HEK293T (cell line): ENCODE measurements around the gene GPATCH3.
"Not testable (repeated sequence)": the region's sequence is repeated elsewhere in the genome, so short reads cannot be mapped to it uniquely, and the experiment has no call there.

Experiments used
- CTCF ChIA-PET: fragments of 350-600 bp; formaldehyde crosslinking; extraction: SDS; loops from one replicate; lab custom pipeline; 2021; ENCODE audit warnings: antibody characterized with exemption, inconsistent platforms; lab: Yijun Ruan, JAX
- POLR2A ChIA-PET: fragments of 350-600 bp; formaldehyde crosslinking; extraction: SDS; loops from one replicate; lab custom pipeline; 2020; ENCODE audit warnings: antibody characterized with exemption, inconsistent platforms; lab: Yijun Ruan, JAX
- DNase-seq: peaks from one replicate; pipeline ENCODE4 v3.0.0; 2012; ENCODE audit warnings: mixed read lengths; ENCODE audit errors: extremely low spot score
- ARNT ChIP-seq: fragments of 450-650 bp; IDR thresholded peaks from 2 replicates; pipeline ENCODE4 v1.6.1; 2017; ENCODE audit warnings: mild to moderate bottlenecking
- CTBP1 ChIP-seq: fragments of 450-650 bp; IDR thresholded peaks from 2 replicates; pipeline ENCODE4 v1.6.1; 2016; ENCODE audit warnings: borderline replicate concordance
- ELF4 ChIP-seq: fragments of 450-650 bp; IDR thresholded peaks from 2 replicates; pipeline ENCODE4 v1.6.1; 2017; ENCODE audit warnings: antibody characterized with exemption
- FOXA1 ChIP-seq: fragments of 450-650 bp; IDR thresholded peaks from 2 replicates; pipeline ENCODE4 v1.6.1; 2016; ENCODE audit warnings: mild to moderate bottlenecking
- FOXK2 ChIP-seq: fragments of 450-650 bp; IDR thresholded peaks from 2 replicates; pipeline ENCODE4 v1.6.1; 2016; ENCODE audit warnings: mild to moderate bottlenecking
- FOXM1 ChIP-seq: fragments of 450-650 bp; IDR thresholded peaks from 2 replicates; pipeline ENCODE4 v1.6.1; 2017; ENCODE audit warnings: mild to moderate bottlenecking, borderline replicate concordance
- HDGF ChIP-seq: fragments of 450-650 bp; IDR thresholded peaks from 2 replicates; pipeline ENCODE4 v1.6.1; 2017; ENCODE audit warnings: antibody characterized with exemption, borderline replicate concordance
- L3MBTL2 ChIP-seq: fragments of 450-650 bp; conservative IDR thresholded peaks from 2 replicates; pipeline ENCODE4 v1.6.1; 2016; ENCODE audit warnings: mild to moderate bottlenecking
- LEF1 ChIP-seq: fragments of 450-650 bp; IDR thresholded peaks from 2 replicates; pipeline ENCODE4 v1.6.1; 2017; ENCODE audit warnings: mild to moderate bottlenecking, borderline replicate concordance
- NFRKB ChIP-seq: fragments of 450-650 bp; IDR thresholded peaks from 2 replicates; pipeline ENCODE4 v1.6.1; 2016; ENCODE audit warnings: mild to moderate bottlenecking, moderate library complexity
- PKNOX1 ChIP-seq: fragments of 450-650 bp; IDR thresholded peaks from 2 replicates; pipeline ENCODE4 v1.6.1; 2016
- SP1 ChIP-seq: fragments of 450-650 bp; IDR thresholded peaks from 2 replicates; pipeline ENCODE4 v1.6.1; 2017
- SUZ12 ChIP-seq: fragments of 450-650 bp; IDR thresholded peaks from 2 replicates; pipeline ENCODE4 v1.6.1; 2016; ENCODE audit warnings: mild to moderate bottlenecking
- TARDBP ChIP-seq: fragments of 450-650 bp; IDR thresholded peaks from 2 replicates; pipeline ENCODE4 v1.6.1; 2016
- ZNF384 ChIP-seq: fragments of 450-650 bp; IDR thresholded peaks from 2 replicates; pipeline ENCODE4 v1.6.1; 2016

GPATCH3 gene

GRCh38 chr1:26889551-26890466, 10.5 kb downstream of the GPATCH3 start, which contains the start of gene GPN2:
GPN2 (minus strand) TSS chr1:26890283; CDS start chr1:26890096, 187 bp downstream.
- ChIA-PET POLR2A (interaction anchor here (0.6 to 6.0 kb wide), 29 partner anchors 9 to 760 kb away, joined by 3 to 64 read pairs (median 4); partner anchors contain the start of genes GPATCH3, NR0B2 and PIGV), CTCF (no interaction called here)
- peak; percentile 88 for DNase-seq
- no peak for TF ChIP-seq FOXA1
- no peak for TF ChIP-seq ARNT
- no peak for TF ChIP-seq FOXK2
- TF ChIP-seq L3MBTL2, result peak; percentile 41

- ChIA-PET POLR2A (interaction anchor here (1.1 to 6.0 kb wide), 2 partner anchors 11 to 23 kb away, joined by 6 to 64 read pairs; partner anchors contain the start of gene GPATCH3), CTCF (no interaction called here)
- TF ChIP-seq HDGF (no peak), PKNOX1 (no peak)
- DNase-seq, result no peak
These were observed 12.0 kb downstream of the GPATCH3 start for GRCh38 chr1:26888231-26888630.

GRCh38 chr1:26887125-26887524, 13.1 kb downstream of the GPATCH3 start:
- DNase-seq, result no peak
- ChIA-PET POLR2A (interaction anchor here (6.0 kb wide), 1 partner anchor 12 kb away, joined by 64 read pairs; the partner anchor contains the start of gene GPATCH3), CTCF (interaction anchor here (0.8 kb wide), 2 partner anchors 11 to 22 kb away, joined by 3 to 7 read pairs; no protein-coding TSS in a partner anchor)
- TF ChIP-seq ARNT (no peak), L3MBTL2 (no peak), LEF1 (no peak), CTBP1 (no peak)

- no peak for DNase-seq
- CTCF ChIA-PET, result interaction anchor here (0.6 kb wide), 1 partner anchor 88 kb away, joined by 5 read pairs; no protein-coding TSS in a partner anchor
- no peak for TF ChIP-seq PKNOX1
- no peak for TF ChIP-seq CTBP1
- no peak for TF ChIP-seq ELF4
- TF ChIP-seq TARDBP, result no peak
- POLR2A ChIA-PET, result interaction anchor here (0.7 to 1.5 kb wide), 2 partner anchors 20 to 33 kb away, joined by 3 read pairs; partner anchors contain the start of gene SFN
These were observed 17.4 kb downstream of the GPATCH3 start for GRCh38 chr1:26882696-26883463.

DNA sequence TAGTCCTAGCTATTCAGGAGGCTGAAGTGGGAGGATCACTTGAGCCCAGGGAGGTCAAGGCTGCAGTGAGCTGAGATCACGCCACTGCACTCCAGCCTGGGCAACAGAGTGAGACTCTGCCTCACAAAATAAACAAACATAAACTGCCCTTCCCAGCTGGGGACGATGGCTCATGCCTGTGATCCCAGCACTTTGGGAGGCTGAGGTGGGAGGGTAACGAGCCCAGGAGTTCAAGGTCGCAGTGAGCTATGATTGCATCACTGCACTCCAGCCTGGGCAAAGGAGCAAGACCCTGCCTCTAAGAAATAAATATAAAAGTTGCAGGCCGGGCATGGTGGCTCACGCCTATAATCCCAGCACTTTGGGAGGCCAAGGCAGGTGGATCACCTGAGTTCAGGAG, 18.7 kb downstream of the GPATCH3 start:
- CTCF ChIA-PET, result not testable (repeated sequence)

DNA sequence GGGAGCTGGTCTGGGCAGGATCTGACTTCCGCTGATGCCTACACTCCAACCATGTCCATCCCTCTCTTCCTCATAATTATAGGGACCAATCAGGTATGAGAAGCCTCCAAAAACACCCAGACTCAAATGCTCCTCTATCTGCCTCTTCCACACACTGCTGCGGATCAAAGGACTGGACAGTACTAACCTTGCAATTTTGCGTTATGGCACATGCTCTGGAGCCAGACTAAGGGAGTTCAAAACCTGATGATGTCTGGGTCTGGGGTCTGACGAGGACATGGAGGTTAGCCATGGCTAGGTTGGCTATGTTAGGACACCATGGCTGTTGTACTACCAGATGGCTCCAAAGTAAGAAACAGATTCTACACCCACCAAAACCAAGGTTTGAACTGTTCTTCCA, 20.5 kb downstream of the GPATCH3 start:
- POLR2A ChIA-PET, result interaction anchor here (2.9 kb wide), 1 partner anchor 10 kb away, joined by 14 read pairs; the partner anchor contains the start of gene GPN2
- DNase-seq, result no peak
- no peak for TF ChIP-seq L3MBTL2
- TF ChIP-seq FOXA1, result no peak
- TF ChIP-seq TARDBP, result no peak
- no peak for TF ChIP-seq FOXK2
- no peak for TF ChIP-seq SP1
- no peak for TF ChIP-seq CTBP1
- TF ChIP-seq ARNT, result no peak
- TF ChIP-seq SUZ12, result no peak
- TF ChIP-seq LEF1, result no peak
- CTCF ChIA-PET, result no interaction called here

More for the DNA sequence above, 18.7 kb downstream of the GPATCH3 start:
- POLR2A ChIA-PET, result interaction anchor here (0.5 to 2.9 kb wide), 5 partner anchors 8 to 279 kb away, joined by 3 to 14 read pairs (median 8); partner anchors contain the start of genes GPATCH3 and GPN2
- DNase-seq, result not testable (repeated sequence)

DNA sequence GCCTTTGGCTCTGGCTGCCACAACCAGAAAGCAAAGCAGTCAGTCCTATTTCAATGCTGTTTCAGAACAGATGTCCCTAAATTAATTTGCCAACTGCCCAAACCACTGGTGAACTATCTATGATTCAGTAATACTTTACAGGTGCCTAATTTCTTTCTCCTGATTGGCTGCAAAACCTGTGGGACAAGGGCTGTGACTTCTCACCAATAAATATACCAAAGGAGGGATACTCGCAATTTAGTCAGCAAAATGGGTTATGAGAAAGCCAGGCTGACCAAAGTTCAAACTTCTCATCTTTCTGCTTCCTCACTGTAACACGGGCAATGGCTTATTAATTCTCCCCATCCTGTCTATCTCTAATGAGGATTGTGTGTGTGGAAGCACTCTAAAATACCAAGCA, 22.9 kb downstream of the GPATCH3 start:
- CTCF ChIA-PET, result interaction anchor here (0.8 kb wide), 1 partner anchor 68 kb away, joined by 4 read pairs; no protein-coding TSS in a partner anchor
- POLR2A ChIA-PET, result interaction anchor here (3.9 kb wide), 1 partner anchor 12 kb away, joined by 16 read pairs; no protein-coding TSS in a partner anchor

More for the DNA sequence above, 22.9 kb downstream of the GPATCH3 start:
- DNase-seq, result no peak
- TF ChIP-seq CTBP1 (no peak), FOXA1 (no peak), HDGF (no peak), ZNF384 (no peak), PKNOX1 (no peak), L3MBTL2 (no peak), SP1 (no peak), NFRKB (no peak), ELF4 (no peak), FOXM1 (no peak), TARDBP (no peak), FOXK2 (no peak)
